NCI-H2029 (cell line): ENCODE results near the gene UACA.

ENCODE experiments used
- DNase-seq: peaks from one replicate; lab custom pipeline; 2025; lab: John Stamatoyannopoulos, UW

Gene UACA

DNA sequence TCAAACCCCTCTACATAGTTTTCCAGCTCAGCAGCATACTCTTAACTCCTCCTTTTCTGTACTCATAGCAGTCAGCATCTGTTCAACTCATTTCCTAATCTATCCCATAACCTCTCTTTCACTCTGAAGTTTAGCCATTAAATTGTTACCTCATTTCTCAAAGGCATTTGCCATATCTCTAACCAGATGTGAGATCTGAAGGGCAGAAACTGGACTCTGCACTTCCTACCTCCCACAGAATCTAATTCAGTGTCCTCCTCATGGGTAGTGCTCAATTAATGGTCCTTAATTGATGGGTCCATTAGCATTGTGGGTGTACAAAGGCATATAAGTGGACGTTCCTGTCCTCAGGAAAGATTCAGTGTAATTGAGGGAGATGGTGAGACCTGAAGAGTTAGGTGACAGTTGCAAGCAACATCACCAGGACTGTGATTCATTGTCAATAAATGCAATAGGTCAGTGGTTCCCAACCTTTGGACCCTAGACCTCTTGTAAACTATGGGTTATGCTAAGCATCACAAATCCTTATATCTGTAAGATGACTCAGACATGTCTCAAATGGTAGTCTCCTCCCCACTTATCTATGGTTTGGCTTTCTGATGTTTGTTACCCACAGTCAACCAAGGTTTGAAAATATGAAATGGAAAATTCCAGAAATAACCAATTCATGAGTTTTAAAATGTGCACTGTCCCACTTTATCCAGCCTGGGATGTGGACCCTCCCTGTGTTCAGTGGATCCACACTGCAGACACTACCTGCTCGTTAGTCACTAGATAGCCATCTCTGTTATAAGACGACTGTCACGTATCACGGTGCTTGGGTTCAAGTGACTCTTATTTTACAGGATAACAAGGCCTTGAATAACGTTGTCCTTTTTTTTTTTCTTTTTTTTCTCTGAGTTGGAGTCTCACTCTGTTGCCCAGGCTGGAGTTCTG, 25.0 kb upstream of the UACA start:
- DNase-seq: no peak

DNA sequence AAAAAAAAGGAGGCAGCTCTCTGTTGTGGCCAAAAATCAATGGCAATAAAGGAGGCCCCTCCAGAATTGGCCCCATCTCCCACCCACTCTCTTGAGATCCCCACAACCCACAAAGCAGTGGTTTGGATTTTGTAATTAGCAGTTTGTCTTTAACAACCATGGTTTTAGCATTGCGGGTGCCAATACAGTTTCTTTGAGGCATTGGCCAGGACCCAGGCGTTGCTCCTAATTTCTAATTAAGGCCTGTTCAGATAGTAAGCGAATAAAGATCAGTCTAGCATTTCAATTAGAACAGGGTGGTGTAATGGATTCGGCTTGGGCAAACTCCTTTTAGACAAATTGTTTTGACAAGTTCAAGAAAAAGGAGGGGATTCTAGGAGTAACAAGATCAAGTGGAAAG, 23.6 kb upstream of the UACA start:
- no peak for DNase-seq

DNA sequence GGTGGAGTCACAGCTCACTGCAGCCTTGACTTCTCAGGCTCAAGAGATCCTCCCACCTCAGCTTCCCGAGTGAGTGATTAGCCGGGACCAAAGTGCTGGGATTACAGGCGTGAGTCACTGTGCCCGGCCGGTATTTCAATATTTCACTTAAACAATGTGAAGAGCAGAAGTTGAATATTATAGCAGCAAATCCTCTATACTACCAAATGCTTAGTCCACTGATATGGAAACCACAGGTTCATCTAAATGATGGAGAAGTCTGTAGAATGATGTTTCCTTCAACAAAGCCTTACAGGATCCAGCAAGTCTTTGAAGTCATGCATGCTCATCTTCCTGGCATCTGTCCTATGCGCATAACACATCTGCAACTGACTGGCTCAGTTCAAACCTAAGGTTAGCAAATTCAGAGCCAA, 20.3 kb upstream of the UACA start:
- DNase-seq: no peak

DNA sequence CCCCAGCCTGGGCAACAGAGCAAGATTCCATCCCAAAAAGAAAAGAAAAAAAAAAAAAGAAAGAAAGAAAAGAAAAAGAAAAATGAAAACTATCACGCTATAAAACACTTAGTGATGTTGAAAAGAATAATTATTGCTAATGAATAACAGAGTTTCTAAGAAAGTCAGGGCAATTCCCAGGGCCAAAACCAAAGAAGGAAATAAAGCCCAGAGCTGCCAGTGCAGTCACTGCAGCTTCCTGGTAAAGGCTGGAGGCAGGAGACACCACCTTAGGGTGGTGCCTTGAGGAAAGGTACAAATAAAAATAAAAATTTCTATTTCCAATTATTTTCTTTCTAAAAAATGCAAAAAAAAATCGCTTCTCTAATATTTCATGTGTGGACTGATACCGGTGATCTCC, 19.7 kb upstream of the UACA start:
- DNase-seq: no peak

DNA sequence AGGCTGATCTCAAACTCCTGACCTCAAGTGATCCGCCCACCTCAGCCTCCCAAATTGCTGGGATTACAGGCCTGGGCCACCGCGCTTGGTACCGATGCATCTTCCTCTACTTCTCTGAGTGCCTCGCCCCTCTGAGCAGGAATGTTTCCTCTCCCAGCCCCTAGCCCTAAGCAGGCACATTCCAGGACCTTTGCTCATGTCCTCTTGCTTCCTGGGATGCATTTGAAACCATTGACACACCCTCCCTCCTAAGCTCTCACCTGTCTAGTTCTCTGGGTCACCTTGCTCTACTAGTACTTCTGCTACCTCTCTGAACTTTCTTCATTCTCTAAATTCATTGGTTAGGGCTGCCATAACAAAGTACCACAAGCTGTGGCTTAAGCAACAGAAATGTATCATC, 17.9 kb upstream of the UACA start:
- no peak for DNase-seq

DNA sequence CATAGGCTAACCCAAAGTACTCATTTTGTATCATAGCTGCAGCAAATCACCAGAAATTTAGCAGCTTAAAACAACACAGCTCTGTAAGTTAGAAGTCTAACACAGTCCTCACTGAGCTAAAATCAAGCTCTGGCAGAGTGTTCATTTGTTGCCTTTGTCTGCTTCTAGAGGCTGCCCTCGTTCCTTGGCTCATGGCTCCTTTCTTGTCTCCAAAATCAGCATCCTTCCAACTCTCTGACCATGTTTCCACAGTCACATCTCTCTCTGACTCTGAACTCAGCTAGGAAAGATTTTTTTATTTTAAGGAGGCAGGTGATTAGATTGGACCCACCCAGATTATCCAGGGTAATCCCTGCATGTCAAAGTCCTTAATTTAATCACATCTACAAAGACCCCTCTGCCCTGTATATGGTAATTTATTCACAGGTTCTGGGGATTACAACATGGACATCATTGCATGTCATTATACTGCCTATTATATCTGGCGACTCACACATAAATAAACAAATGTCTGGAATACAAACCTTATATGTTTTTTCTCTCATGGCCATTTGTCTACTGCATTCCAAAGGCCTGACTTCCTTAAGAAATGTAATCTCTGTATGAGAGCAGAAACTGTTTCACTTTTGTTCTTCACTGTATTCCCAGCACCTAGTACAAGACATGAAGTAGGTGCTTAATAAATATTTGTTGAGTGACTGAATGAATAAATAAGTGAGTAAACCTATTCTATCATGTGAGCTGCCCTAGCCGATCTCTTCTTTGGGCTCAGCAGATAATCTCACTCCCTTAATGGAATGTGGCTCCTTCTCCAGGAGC, 15.1 kb upstream of the UACA start:
- no peak for DNase-seq

DNA sequence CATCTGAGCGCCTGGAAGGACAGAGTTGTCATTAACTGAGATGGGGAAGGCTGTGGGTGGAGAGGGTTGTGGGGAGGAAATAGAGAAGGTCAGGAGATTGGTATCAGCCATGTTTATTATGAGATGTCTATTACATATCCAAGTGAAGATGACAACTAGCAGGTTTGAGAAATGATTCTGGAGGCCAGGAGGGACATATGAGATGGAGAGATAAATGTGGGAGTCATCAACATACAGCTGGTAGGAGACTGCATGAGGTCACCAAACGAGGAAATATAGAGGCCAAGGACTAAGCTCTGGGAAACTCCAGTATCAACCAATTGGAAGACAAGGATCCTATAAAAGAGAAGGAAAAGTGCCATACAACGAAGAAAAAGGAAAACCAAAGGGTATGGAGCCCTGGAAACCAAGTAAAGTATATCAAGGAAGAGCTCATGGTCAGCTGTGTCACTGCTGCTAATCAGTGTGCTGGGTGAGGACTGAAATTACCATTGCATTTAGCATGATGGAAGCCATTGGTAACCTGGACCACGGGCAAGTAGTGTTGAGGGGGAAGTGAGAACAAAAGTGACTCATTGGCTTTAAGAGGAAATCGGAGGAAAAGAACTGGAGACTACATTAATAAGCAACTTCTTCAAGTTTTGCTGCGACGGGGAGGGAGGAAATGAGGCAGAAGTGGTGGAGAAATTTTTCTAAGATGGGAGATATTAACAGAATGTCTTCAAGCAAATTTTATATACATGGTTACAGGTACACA, 14.0 kb upstream of the UACA start:
- DNase-seq: no peak

DNA sequence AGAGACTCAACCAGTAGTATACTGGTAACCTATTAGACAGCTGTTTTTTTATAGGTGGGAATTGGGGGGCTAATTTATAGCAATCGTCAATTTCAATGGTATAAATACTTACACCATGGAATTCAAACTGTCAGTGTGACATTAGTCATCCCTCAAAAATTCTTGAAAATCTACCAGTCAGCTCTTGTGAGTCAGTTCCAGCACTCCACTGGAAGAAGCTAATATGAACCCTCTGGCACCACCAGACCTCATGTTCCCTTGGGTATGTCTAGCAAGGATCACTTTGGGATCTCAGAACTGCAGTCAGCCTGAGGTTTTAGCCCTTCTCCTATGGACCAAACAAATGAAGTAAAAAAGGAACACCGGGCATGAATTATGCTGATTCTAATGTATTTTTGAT, 11.8 kb upstream of the UACA start:
- DNase-seq: no peak

DNA sequence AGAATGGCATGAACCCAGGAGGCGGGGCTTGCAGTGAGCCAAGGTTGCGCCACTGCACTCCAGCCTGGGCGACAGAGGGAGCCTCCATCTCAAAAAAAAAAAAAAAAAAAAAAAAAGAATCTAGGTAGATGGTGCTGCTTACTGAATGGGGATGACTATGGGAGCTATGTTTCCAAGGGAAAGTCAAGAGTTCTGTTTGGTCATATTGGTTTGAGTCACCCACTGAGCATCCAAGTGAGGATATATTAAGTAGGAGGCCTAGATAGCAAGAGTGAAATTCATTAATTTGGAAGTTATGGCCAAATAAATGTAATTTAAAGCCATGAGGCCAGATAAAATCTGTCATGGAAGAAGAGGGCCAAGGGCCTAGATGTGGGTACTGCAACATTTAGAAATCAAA, 9.0 kb upstream of the UACA start:
- no peak for DNase-seq

DNA sequence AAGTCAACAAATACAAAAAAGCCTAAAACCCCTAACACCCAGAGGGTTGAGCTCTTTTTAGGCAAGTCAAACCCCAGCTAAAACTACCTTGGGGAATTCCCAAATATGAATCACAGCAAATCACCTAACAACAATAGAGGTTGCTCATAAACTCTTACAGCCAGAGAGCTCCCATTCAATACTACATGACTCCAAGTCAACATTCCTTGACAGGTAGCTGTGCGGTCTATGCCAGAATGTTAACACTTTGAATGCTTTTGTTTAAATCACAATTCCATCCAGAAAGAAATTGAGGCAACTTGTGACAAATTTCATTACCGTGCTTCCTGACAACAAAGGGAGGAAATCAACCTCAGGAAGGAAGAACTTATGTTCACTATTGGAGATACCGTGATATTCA, 7.5 kb upstream of the UACA start:
- no peak for DNase-seq

DNA sequence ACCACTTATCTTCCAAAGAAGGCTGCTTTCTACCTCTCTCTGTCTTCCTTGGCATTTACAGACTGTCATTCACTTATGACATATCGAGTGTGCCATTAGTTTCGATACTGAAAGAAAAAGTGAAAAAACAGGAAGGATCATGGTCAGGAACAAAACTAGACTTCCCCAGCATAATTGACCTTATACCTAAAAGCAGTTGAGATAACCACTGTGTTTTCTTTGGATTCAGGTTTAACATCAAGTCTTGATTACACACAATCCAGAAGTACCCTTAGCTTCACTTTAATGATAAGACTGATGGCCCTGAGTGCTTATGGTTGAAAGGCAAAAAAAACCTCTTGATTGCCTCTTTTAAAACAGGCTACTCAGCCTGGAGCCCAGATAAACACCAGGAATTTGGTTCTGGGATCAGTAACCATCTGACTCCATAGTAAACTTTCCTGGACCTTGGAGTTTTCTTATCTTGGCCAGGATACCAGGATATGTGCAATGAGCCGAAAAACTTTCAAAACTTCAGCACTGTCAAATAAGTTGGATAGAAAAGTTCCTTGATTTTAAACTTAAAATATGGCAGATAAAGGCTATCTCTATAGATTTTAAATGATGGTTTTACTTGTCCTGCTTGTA, 5.0 kb upstream of the UACA start:
- DNase-seq: peak; percentile 8

DNA sequence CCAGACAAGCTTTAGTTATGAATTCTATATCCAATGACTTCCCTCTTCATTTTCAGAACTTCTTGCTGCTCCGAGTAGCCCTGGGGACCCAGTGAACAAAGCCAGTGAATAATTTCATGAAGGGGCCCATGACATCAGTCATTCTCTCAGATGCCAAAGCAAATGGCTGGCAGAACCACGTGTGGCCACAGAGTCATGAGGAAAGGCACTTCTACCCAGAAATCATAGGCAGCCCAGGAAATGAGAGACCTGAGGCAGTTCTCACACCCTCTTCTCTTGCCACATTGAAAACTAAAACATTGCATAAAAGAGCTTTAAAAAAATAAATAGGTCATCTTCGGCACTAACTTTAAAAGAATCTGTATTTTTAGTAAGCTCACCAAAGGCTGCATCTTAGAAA, 4.3 kb upstream of the UACA start:
- no peak for DNase-seq

DNA sequence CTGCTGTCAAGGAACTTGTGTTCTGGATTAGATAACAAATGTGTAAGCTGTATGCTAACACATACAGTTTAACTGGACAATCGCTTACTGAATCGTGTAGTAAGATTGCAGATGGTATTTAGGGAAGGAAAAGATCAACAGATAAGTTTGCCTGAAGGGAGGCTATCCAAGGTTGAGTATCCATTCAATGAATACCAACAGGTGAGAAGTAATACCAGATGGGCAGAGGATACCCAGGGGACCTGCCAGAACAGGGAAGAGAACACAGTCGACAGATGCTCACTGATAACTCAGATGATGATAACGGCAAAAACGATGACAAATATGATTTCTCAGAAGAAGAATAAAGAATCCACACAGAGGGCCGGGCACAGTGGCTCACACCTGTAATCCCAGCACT, 3.2 kb upstream of the UACA start:
- DNase-seq: no peak

DNA sequence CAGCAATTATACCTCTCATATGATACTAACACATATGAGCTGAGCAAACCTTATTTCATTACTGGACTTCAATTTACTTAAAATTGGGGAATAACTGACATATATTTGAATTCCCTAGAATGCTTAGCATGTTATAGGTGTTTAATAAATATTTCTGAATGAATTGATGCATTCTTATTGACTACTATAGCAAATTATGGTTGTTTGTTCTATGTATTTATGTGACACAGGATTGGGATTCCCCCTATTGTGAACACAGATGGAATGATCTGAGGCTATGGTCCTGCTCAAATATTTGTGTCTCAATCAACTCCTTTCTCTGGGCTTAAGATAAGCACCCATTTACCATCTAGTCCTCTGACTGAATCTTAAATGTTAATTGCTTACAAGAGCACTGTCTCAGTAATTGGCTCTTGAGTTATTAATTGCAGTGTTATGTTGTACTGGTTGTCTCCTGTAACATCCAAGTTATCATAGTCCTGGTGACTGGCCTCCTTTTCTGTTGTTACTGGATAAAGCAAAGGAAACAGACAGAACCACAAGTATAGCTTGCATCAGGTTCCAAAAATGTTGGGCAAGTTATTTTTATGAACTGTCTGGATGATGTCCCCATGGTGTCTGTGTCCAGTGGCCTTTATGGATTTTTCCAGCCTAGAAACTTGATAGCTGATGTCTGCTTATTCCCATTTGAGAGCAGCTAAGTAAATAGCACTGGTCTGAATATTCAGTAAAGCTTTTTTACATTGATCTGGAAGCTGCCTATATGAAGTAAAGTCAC, 2.3 kb upstream of the UACA start:
- no peak for DNase-seq

DNA sequence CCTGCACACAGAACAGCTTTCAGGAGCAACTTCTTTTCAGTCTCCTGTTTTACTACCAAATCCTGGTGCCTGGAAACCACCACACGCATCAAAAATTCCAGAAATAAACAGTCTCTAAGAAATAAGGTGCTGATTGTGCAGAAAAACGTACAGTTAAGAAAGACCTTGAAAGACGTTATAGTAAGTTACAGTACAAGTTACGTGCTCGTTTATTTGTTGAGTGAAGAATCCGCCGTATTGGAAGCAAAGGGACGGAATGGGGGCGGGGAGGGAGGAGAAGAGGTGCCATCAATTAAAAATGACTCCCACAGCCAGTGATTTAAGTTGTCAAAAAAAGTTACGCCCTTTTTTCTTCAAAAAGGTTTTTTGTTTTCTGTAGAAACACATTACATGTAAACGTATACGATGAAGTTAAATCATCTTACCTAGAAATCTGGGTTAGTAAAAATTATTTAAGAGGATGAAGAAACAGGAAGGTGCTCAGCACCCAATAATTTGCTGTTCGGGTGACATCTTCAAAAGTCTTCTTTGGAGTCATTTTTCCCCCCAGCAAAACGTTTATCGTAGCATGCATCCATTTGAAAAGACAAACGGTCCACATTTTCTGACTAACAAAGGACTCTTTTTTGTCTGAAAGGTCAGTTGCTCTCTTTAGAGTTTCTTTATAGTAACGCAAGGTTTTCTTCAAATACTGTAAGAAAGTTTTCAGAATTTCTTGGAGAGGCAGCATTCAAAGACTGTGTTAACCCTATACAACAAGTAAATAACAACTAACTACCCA, 782 bp upstream of the UACA start:
- DNase-seq: no peak

DNA sequence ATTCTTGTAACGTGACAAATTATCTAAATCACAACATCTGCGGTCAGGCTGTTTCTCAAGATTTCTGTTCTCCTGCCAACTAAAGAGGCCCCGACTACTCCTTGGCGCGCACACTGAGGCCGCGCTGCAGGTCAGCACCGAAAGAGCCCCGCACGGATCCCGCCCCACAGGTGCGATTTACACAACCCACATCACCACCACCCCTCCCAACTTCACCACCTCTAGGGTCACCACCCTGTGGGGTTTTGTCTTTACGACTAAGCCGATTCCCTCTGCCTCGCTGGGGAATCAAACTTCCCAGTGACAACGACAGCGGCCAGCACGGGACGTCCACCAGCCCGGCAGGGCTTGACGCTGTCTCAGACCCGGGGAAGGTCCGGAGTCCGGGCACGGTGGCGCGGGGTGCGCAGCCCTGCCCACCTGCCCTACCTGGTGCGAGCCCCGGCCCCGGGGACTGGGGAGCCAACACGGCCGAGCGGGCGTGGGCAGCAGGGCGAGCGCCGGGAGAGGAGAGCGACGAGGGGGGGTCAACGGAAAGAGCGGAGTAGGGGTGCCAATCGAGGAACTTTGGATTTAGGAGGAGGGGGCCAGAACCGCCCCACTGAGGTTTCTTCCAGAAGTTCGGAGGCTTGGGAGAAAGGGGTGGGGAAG, 764 bp downstream of the UACA start:
- DNase-seq: no peak

DNA sequence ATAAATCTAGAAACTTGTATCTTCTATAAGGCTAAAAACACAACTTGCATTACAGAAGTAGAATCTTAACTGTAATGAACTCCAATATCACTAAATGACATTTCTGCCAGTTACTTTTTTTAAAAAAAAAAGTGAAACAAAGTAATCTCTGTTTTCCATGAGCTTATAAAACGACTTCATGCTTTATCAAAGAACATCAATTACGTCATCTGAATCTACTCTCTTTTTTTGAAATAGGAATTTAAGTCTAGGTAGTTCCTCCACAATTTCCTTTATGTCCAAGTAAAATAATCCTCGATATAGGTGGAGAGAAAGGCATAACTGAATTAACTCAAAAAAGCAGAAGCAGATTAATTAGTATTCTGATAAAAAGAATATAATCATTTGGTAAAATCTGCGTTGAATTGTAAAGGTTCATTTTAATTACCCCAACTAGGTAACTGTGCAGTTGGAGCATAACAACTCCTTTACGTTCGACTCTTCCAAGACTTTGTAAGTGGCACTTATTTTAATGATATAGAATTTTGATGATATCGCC, 1.4 kb downstream of the UACA start:
- DNase-seq: no peak

DNA sequence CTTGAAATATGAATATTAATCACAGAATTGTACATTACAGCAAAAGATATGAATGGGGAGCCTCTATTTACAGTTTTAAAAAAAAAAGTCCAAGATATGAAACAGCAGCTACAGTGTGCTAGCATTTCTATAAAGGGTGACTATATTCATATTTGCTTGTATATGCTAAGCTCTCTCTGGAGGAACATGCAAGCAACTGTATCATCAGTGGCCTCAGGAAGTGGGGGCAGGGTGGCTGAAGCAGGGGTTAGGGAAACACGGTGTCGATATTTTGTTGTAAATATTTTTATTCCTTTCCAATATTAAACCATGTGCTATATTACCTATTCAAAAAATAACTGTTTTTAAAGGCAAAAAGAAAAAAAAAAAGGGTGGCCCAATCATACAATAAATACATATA, 2.3 kb downstream of the UACA start:
- no peak for DNase-seq

DNA sequence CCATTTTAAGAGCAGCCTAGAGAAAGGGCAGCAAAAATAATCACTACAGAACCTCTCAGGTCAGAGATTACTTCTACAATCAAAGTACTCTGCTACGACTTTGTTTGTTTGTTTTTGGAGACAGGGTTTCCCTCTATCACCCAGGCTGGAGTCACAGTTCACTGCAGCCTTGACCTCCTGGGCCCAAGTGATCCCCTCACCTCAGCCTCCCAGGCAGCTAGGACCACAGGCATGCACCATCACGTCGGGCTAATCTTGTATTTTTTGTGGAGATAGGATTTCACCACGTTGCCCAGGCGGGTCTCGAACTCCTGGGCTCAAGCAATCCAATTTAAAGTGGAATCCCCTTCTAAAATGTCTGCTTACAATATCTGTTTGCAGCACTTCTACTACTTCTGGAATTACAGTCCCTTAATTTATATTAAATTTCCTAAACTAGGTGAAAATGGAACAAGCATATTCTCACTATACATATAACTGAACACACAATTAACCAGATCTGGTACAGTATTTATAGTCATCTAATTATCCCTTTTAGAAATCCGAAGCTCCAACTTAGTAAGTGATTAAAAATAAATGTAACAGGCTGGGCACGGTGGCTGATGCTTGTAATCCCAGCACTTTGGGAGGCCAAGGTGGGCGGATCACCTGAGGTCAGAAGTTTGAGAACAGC, 4.4 kb downstream of the UACA start:
- no peak for DNase-seq
